ENCODE measurements around the gene RPS27A.
"Not testable (repeated sequence)": the region's sequence is repeated elsewhere in the genome, so short reads cannot be mapped to it uniquely, and the experiment has no call there.

DNA sequence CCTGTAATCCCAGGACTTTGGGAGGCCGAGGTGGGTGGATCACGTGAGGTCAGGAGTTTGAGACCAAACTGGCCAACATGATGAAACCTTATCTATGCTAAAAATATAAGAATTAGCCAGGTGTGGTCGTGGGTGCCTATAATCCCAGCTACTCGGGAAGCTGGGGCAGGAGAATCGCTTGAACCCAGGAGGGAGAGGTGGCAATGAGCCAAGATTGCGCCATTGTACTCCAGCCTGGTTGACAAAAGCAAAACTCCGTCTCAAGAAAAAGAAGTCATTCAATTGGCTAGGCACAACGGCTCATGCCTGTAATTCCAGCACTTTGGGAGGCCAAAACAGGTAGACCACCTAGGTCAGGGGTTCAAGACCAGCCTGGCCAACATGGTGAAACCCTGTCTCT, 9.1 kb downstream of the RPS27A start:
- TF ChIP-seq, protein P1, sequence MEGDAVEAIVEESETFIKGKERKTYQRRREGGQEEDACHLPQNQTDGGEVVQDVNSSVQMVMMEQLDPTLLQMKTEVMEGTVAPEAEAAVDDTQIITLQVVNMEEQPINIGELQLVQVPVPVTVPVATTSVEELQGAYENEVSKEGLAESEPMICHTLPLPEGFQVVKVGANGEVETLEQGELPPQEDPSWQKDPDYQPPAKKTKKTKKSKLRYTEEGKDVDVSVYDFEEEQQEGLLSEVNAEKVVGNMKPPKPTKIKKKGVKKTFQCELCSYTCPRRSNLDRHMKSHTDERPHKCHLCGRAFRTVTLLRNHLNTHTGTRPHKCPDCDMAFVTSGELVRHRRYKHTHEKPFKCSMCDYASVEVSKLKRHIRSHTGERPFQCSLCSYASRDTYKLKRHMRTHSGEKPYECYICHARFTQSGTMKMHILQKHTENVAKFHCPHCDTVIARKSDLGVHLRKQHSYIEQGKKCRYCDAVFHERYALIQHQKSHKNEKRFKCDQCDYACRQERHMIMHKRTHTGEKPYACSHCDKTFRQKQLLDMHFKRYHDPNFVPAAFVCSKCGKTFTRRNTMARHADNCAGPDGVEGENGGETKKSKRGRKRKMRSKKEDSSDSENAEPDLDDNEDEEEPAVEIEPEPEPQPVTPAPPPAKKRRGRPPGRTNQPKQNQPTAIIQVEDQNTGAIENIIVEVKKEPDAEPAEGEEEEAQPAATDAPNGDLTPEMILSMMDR (IDR thresholded peaks at IDR 0.05) = not testable (repeated sequence)
- TF ChIP-seq POLR2A (IDR thresholded peaks at IDR 0.05) = not testable (repeated sequence)
